ENCODE data around the gene NT5C3A. TPM values are rescaled to one million over a fixed set of nuclear protein-coding genes. Genes with fewer than 3 reads are reported as not detected.

The NT5C3A gene
- total and polyA plus RNA-seq, 11 donors: 13.1 to 32.2 (median 19.2) TPM

DNA sequence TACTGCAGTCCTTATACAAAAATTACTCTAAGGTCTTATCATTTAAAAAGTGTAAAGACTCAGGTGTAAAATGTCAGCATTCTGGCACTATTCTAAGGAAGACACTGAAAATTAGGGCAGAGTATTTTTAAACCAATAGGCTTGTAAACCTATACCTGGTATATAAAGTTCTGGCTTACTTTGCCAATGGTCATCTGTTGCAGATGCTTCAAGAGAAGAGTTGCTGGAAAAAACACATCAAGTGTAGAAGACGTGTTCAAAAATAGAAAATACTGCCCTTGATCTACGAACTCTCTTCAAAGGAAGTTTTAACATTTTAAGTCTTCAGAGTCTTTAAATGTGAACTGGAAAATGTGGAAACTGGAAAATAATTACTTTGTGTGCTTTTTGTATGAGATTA lies 23.9 kb downstream of the NT5C3A start:
- Histone ChIP-seq H3K36me3 (peaks cover 0 to 4% (median 0%) of the 10 kb centered on the region in 9 donors), H3K4me1 (peaks cover 0 to 52% (median 37%) of the 10 kb centered on the region in 12 donors), H3K27ac (peak overlapping the region in 9 of 12 donors; percentile 2 to 83 (median 60)), H3K9me3 (no peaks in the 10 kb centered on the region), H3K4me3 (peak overlapping the region in 10 of 12 donors; percentile 35 to 60 (median 52)), H3K27me3 (no peaks in the 10 kb centered on the region)
- TF ChIP-seq, protein P1, sequence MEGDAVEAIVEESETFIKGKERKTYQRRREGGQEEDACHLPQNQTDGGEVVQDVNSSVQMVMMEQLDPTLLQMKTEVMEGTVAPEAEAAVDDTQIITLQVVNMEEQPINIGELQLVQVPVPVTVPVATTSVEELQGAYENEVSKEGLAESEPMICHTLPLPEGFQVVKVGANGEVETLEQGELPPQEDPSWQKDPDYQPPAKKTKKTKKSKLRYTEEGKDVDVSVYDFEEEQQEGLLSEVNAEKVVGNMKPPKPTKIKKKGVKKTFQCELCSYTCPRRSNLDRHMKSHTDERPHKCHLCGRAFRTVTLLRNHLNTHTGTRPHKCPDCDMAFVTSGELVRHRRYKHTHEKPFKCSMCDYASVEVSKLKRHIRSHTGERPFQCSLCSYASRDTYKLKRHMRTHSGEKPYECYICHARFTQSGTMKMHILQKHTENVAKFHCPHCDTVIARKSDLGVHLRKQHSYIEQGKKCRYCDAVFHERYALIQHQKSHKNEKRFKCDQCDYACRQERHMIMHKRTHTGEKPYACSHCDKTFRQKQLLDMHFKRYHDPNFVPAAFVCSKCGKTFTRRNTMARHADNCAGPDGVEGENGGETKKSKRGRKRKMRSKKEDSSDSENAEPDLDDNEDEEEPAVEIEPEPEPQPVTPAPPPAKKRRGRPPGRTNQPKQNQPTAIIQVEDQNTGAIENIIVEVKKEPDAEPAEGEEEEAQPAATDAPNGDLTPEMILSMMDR (IDR thresholded peaks at IDR 0.05): no peak
- no peak for TF ChIP-seq POLR2A (IDR thresholded peaks at IDR 0.05)
- intact Hi-C loops (cut with DNase I): loop anchor here in 1 of 10 donors (5.0 kb wide), 1 partner anchor 81 kb away; the partner anchor contains the start of gene FKBP9
- WGBS, 4 donors: 2 to 11% (median 4%) methylated on average over 2 of the region's 2 CpGs
- no peak for DNase-seq
- no peak for ATAC-seq

DNA sequence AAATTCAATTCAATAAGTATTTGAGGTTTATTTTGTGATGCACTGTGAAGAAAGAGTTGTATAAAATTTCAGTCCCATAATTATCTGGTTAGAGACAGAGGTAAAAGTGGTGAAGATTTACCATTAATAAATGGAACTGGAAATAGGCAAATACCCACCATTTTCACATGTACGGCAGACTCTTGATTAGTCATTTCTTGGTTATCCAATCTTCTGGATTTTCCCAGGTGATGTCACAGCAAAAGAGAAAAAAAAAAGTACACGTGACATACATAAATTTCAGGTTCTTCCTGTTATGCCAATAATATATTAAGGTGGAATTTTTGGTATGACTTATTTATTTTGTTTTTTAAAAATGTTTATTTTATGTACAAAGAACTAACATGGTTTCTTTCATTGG lies 26.8 kb downstream of the NT5C3A start:
- intact Hi-C loops (cut with DNase I): loop anchor here in 1 of 10 donors (5.0 kb wide), 1 partner anchor 78 kb away; the partner anchor contains the start of gene FKBP9
- TF ChIP-seq, protein P1 (IDR thresholded peaks at IDR 0.05): no peak
- no peak for TF ChIP-seq POLR2A (IDR thresholded peaks at IDR 0.05)
- DNase-seq (no peak), ATAC-seq (no peak)
- H3K4me3 ChIP-seq: no peak overlapping the region
- peaks cover 0 to 26% (median 18%) of the 10 kb centered on the region in 12 donors for H3K4me1 ChIP-seq
- H3K9me3 ChIP-seq: no peaks in the 10 kb centered on the region
- no peak overlapping the region for H3K27ac ChIP-seq
- no peaks in the 10 kb centered on the region for H3K27me3 ChIP-seq
- WGBS, 4 donors: 94 to 96% (median 96%) methylated on average over 2 of the region's 2 CpGs
- peaks cover 0 to 8% (median 0%) of the 10 kb centered on the region in 9 donors for H3K36me3 ChIP-seq

DNA sequence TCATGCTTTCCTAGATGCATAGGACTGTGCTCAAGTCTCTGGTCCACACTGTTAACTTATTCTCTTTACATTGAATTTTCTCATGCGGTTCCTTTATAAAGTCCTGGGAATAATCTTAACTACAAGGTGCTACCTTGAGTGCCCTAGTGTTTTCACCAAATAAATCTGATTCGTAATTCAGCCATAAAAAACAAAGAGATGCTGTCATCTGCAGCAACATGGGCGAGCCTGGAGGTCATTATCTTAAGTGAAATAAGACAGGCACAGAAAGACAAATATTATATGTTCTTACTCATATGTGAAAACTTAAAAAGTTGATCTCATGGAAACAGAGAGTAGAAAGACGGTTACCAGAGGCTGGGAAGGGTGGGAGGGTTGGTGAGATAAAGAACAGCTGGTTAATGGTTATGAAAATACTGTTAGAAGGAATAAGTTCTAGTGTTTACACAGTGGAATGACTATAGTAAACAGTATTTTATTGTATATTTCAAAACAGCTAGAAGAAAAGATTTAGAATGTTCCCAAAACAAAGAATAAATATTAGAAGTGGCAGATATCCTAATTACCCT lies 38.3 kb downstream of the NT5C3A start:
- Histone ChIP-seq H3K9me3 (no peaks in the 10 kb centered on the region), H3K4me3 (no peak overlapping the region), H3K36me3 (peaks cover 0 to 88% (median 76%) of the 10 kb centered on the region in 9 donors), H3K27me3 (no peaks in the 10 kb centered on the region), H3K27ac (no peak overlapping the region), H3K4me1 (no peaks in the 10 kb centered on the region)
- WGBS, 4 donors: 86 to 91% (median 88%) methylated on average over 4 of the region's 4 CpGs
- no peak for DNase-seq
- TF ChIP-seq POLR2A (IDR thresholded peaks at IDR 0.05): no peak
- TF ChIP-seq, protein P1 (IDR thresholded peaks at IDR 0.05): no peak
- no peak for ATAC-seq
- intact Hi-C loops (cut with DNase I): no loop called here

DNA sequence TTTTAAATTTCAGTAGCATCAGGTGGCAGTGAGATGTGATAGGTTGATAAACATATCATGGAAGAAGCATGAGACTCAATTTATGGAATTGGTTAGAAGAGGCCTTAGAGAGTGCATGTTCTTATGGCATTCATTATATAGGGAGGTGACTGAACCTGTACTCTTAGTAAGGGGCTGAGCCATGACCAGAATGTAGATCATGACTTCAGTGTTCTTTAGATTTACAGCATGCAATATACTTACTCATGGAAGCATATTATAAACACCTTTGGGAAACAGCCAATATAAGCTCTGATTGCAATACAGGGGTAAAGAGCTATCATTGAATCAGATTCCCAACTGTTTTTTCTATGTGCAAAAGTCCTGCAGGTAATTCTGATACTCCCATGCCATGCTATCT lies 50.2 kb downstream of the NT5C3A start:
- Histone ChIP-seq H3K27me3 (no peaks in the 10 kb centered on the region), H3K4me3 (no peak overlapping the region), H3K36me3 (peaks cover 0 to 63% (median 48%) of the 10 kb centered on the region in 9 donors), H3K4me1 (no peaks in the 10 kb centered on the region), H3K27ac (no peak overlapping the region), H3K9me3 (no peaks in the 10 kb centered on the region)
- DNase-seq (no peak), ATAC-seq (no peak)
- intact Hi-C loops (cut with DNase I): no loop called here
- TF ChIP-seq, protein P1 (IDR thresholded peaks at IDR 0.05): no peak
- no peak for TF ChIP-seq POLR2A (IDR thresholded peaks at IDR 0.05)
